BLaER1 (cell line): Measurements from ENCODE around the gene TSPAN15.
A peak's percentile ranks its signal among the peaks of the same experiment; 100 is the strongest.
"Not testable (repeated sequence)": the region's sequence is repeated elsewhere in the genome, so short reads cannot be mapped to it uniquely, and the experiment has no call there.

ENCODE experiments used
- H3K27ac ChIP-seq: shearing (Covaris generic); formaldehyde crosslinking; 2 replicates; pipeline ENCODE4 v1.8.1; 2022
- H3K27me3 ChIP-seq: shearing (Covaris generic); formaldehyde crosslinking; 2 replicates; pipeline ENCODE4 v1.8.1; 2022
- H3K36me3 ChIP-seq: shearing (Covaris generic); formaldehyde crosslinking; 2 replicates; pipeline ENCODE4 v1.8.1; 2022
- H3K4me1 ChIP-seq: shearing (Covaris generic); formaldehyde crosslinking; 2 replicates; pipeline ENCODE4 v1.8.1; 2022
- H3K4me2 ChIP-seq: shearing (Covaris generic); formaldehyde crosslinking; 2 replicates; pipeline ENCODE4 v1.8.1; 2022
- H3K4me3 ChIP-seq: shearing (Covaris generic); formaldehyde crosslinking; 2 replicates; pipeline ENCODE4 v1.8.1; 2022
- H3K9ac ChIP-seq: shearing (Covaris generic); formaldehyde crosslinking; 2 replicates; pipeline ENCODE4 v1.8.1; 2022
- H3K9me3 ChIP-seq: shearing (Covaris generic); formaldehyde crosslinking; 2 replicates; pipeline ENCODE4 v1.8.1; 2022
- H4K20me1 ChIP-seq: shearing (Covaris generic); formaldehyde crosslinking; 2 replicates; pipeline ENCODE4 v1.8.1; 2022
- Cebpa-rat ChIP-seq: shearing (Covaris generic); IDR thresholded peaks from 2 replicates; pipeline ENCODE4 v1.8.1; 2022

Gene TSPAN15

GRCh38 chr10:69481305-69481704, 30.0 kb downstream of the TSPAN15 start:
- Histone ChIP-seq H3K4me2 (peak overlapping the region; percentile 76), H3K4me1 (peaks cover 49% of the 10 kb centered on the region), H3K9me3 (no peaks in the 10 kb centered on the region), H3K27me3 (no peaks in the 10 kb centered on the region), H3K9ac (no peak overlapping the region), H4K20me1 (no peaks in the 10 kb centered on the region), H3K36me3 (no peaks in the 10 kb centered on the region), H3K4me3 (no peak overlapping the region), H3K27ac (peak overlapping the region; percentile 80)
- TF ChIP-seq Cebpa-rat = no peak

- no peak overlapping the region for H3K4me3 ChIP-seq
- H4K20me1 ChIP-seq = no peaks in the 10 kb centered on the region
- H3K27ac ChIP-seq = peak overlapping the region; percentile 80
- TF ChIP-seq Cebpa-rat = no peak
- peaks cover 49% of the 10 kb centered on the region for H3K4me1 ChIP-seq
- H3K36me3 ChIP-seq = no peaks in the 10 kb centered on the region
- peaks cover 4% of the 10 kb centered on the region; the same call in 1 of the 2 replicates for H3K9me3 ChIP-seq
- H3K27me3 ChIP-seq = no peaks in the 10 kb centered on the region
- no peak overlapping the region for H3K9ac ChIP-seq
- peak overlapping the region; percentile 76 for H3K4me2 ChIP-seq
Measured at GRCh38 chr10:69481811-69482524, 30.7 kb downstream of the TSPAN15 start.

GRCh38 chr10:69483963-69484362, 32.7 kb downstream of the TSPAN15 start:
- Histone ChIP-seq H3K9ac (no peak overlapping the region), H3K27me3 (no peaks in the 10 kb centered on the region), H3K4me2 (no peak overlapping the region), H4K20me1 (no peaks in the 10 kb centered on the region), H3K9me3 (peaks cover 24% of the 10 kb centered on the region), H3K36me3 (no peaks in the 10 kb centered on the region), H3K4me1 (peaks cover 36% of the 10 kb centered on the region), H3K27ac (no peak overlapping the region), H3K4me3 (no peak overlapping the region)
- TF ChIP-seq Cebpa-rat = no peak

- no peak overlapping the region for H3K9ac ChIP-seq
- no peak for TF ChIP-seq Cebpa-rat
- no peaks in the 10 kb centered on the region for H3K27me3 ChIP-seq
- no peaks in the 10 kb centered on the region for H4K20me1 ChIP-seq
- 0 out of 2 replicates have a peak, but pooled peaks cover 5% of the 10 kb centered on the region for H3K36me3 ChIP-seq
- H3K4me1 ChIP-seq = peaks cover 29% of the 10 kb centered on the region
- no peak overlapping the region for H3K27ac ChIP-seq
- no peak overlapping the region for H3K4me2 ChIP-seq
- no peak overlapping the region for H3K4me3 ChIP-seq
- peaks cover 32% of the 10 kb centered on the region for H3K9me3 ChIP-seq
Measured at GRCh38 chr10:69484736-69485135, 33.5 kb downstream of the TSPAN15 start.

GRCh38 chr10:69486922-69487730, 35.9 kb downstream of the TSPAN15 start:
- no peak overlapping the region; the same call in 1 of the 2 replicates for H3K27ac ChIP-seq
- TF ChIP-seq Cebpa-rat = no peak
- no peak overlapping the region for H3K9ac ChIP-seq
- 0 out of 2 replicates have a peak, but pooled peaks cover 7% of the 10 kb centered on the region for H3K36me3 ChIP-seq
- peaks cover 39% of the 10 kb centered on the region for H3K9me3 ChIP-seq
- peaks cover 13% of the 10 kb centered on the region for H3K4me1 ChIP-seq
- H3K27me3 ChIP-seq = no peaks in the 10 kb centered on the region
- H3K4me2 ChIP-seq = no peak overlapping the region
- no peaks in the 10 kb centered on the region for H4K20me1 ChIP-seq
- H3K4me3 ChIP-seq = no peak overlapping the region

- H3K9ac ChIP-seq, H3K27ac ChIP-seq, H3K4me2 ChIP-seq, H3K27me3 ChIP-seq, H3K4me3 ChIP-seq, H3K36me3 ChIP-seq, H4K20me1 ChIP-seq: not testable (repeated sequence)
- Histone ChIP-seq H3K4me1 (peaks cover 13% of the 10 kb centered on the region), H3K9me3 (peaks cover 39% of the 10 kb centered on the region)
Measured at GRCh38 chr10:69488149-69488844, 37.0 kb downstream of the TSPAN15 start.

GRCh38 chr10:69488856-69489255, 37.6 kb downstream of the TSPAN15 start:
- Histone ChIP-seq H3K9me3 (peaks cover 39% of the 10 kb centered on the region), H3K4me1 (peaks cover 13% of the 10 kb centered on the region)
- H3K4me3 ChIP-seq, H3K27ac ChIP-seq, H3K36me3 ChIP-seq, H3K27me3 ChIP-seq, H4K20me1 ChIP-seq, H3K9ac ChIP-seq, H3K4me2 ChIP-seq: not testable (repeated sequence)

GRCh38 chr10:69489506-69490090, 38.3 kb downstream of the TSPAN15 start:
- 0 out of 2 replicates have a peak, but pooled peaks cover 7% of the 10 kb centered on the region for H3K36me3 ChIP-seq
- no peaks in the 10 kb centered on the region for H3K27me3 ChIP-seq
- H3K4me2 ChIP-seq = no peak overlapping the region
- no peak overlapping the region for H3K4me3 ChIP-seq
- H3K9me3 ChIP-seq = peaks cover 39% of the 10 kb centered on the region
- H3K4me1 ChIP-seq = peaks cover 13% of the 10 kb centered on the region
- TF ChIP-seq Cebpa-rat = no peak
- no peak overlapping the region for H3K9ac ChIP-seq
- no peaks in the 10 kb centered on the region for H4K20me1 ChIP-seq
- no peak overlapping the region for H3K27ac ChIP-seq

- no peaks in the 10 kb centered on the region for H4K20me1 ChIP-seq
- no peak for TF ChIP-seq Cebpa-rat
Measured at GRCh38 chr10:69490876-69491275, 39.6 kb downstream of the TSPAN15 start.

More at GRCh38 chr10:69490876-69491275, 39.6 kb downstream of the TSPAN15 start:
- H3K4me2 ChIP-seq = no peak overlapping the region
- no peak overlapping the region for H3K4me3 ChIP-seq
- 0 out of 2 replicates have a peak, but pooled peaks cover 7% of the 10 kb centered on the region for H3K36me3 ChIP-seq
- no peaks in the 10 kb centered on the region for H3K27me3 ChIP-seq
- no peak overlapping the region for H3K27ac ChIP-seq
- H3K4me1 ChIP-seq = peaks cover 13% of the 10 kb centered on the region
- H3K9me3 ChIP-seq = peaks cover 39% of the 10 kb centered on the region
- H3K9ac ChIP-seq = no peak overlapping the region
